Activated naive CD8-positive, alpha-beta T cell treated with anti-CD3 and anti-CD28 coated beads, Interleukin-2, amount 50 U/mL, for 24 hours (primary cell): ENCODE results near the gene CREB3L1.

Source experiments
- ATAC-seq: fragments of 150-1000 bp; cut with Tn5 transposase; one replicate; pipeline ENCODE4 v1.10.0; 2021
- DNase-seq: peaks from one replicate; pipeline ENCODE4 v3.0.0; 2021
- H3K27ac Mint-ChIP-seq: one replicate; pipeline ENCODE4 v1.8.0; 2021; ENCODE audit warnings: mild to moderate bottlenecking, mixed read lengths
- H3K27me3 Mint-ChIP-seq: one replicate; pipeline ENCODE4 v1.8.0; 2021; ENCODE audit warnings: mixed read lengths
- H3K36me3 Mint-ChIP-seq: one replicate; pipeline ENCODE4 v1.8.0; 2021; ENCODE audit warnings: low read depth, mixed read lengths
- H3K4me1 Mint-ChIP-seq: one replicate; pipeline ENCODE4 v1.8.0; 2021; ENCODE audit warnings: mixed read lengths
- H3K4me3 Mint-ChIP-seq: one replicate; pipeline ENCODE4 v1.8.0; 2021; ENCODE audit warnings: mild to moderate bottlenecking, moderate library complexity, mixed read lengths
- H3K9me3 Mint-ChIP-seq: one replicate; pipeline ENCODE4 v1.8.0; 2021; ENCODE audit warnings: mixed read lengths

The CREB3L1 gene

GRCh38 chr11:46330154-46330553 lies 52.7 kb downstream of the CREB3L1 start:
- DNase-seq (no peak), ATAC-seq (no peak)
- Mint-ChIP-seq H3K9me3 (no peaks in the 10 kb centered on the region), H3K36me3 (no peaks in the 10 kb centered on the region), H3K4me3 (no peak overlapping the region), H3K27ac (peak overlapping the region; percentile 4), H3K27me3 (peaks cover 13% of the 10 kb centered on the region), H3K4me1 (peaks cover 42% of the 10 kb centered on the region)

- no peak for DNase-seq
- H3K36me3 Mint-ChIP-seq: no peaks in the 10 kb centered on the region
These were observed 53.3 kb downstream of the CREB3L1 start for GRCh38 chr11:46330563-46331281.

DNA sequence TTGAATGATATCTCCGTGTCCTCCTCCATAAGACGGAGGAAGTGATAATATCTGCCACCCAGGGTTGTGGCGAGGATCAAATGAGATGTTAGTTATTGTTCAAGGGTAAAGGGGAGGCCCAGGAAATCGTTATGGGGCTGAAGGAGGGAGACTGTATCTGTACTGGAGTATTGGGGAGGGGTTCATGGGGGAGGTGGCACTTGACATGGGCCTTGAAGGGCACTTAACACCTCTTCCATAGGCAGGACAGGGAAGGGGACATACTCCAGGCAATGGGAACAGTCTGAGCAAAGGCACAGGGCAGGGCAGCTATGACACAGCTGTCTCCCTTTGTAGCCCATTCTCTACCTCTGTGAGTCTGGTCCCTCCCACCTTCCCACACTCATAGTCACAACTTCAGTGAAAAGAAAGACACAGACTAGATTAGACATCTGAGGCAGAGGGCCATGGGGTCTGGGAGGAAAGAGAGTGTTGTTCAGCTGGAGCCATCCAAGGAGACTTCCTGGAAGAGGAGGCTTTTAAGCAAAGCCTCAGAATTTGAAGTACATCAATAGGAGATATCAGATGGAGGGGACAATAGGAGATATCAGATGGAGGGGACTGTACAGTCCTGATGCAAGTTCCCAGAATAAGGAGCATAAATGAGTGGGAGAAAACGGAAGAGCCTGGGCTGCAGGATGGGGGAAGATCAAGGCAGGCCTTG lies 54.0 kb downstream of the CREB3L1 start:
- H3K36me3 Mint-ChIP-seq: no peaks in the 10 kb centered on the region
- no peaks in the 10 kb centered on the region for H3K9me3 Mint-ChIP-seq
- no peak overlapping the region for H3K27ac Mint-ChIP-seq
- H3K27me3 Mint-ChIP-seq: peaks cover 13% of the 10 kb centered on the region
- peak overlapping the region; percentile 53 for H3K4me3 Mint-ChIP-seq
- peaks cover 44% of the 10 kb centered on the region for H3K4me1 Mint-ChIP-seq
- peak; percentile 78 for ATAC-seq
- peak; percentile 28 for DNase-seq

More at GRCh38 chr11:46330563-46331281, 53.3 kb downstream of the CREB3L1 start:
- H3K27ac Mint-ChIP-seq: peak overlapping the region; percentile 4
- H3K4me3 Mint-ChIP-seq: peak overlapping the region; percentile 53
- peaks cover 42% of the 10 kb centered on the region for H3K4me1 Mint-ChIP-seq
- peaks cover 13% of the 10 kb centered on the region for H3K27me3 Mint-ChIP-seq
- ATAC-seq: no peak
- H3K9me3 Mint-ChIP-seq: no peaks in the 10 kb centered on the region

- H3K27me3 Mint-ChIP-seq: peaks cover 13% of the 10 kb centered on the region
- H3K4me3 Mint-ChIP-seq: peak overlapping the region; percentile 51
- no peaks in the 10 kb centered on the region for H3K36me3 Mint-ChIP-seq
These were observed 54.7 kb downstream of the CREB3L1 start for GRCh38 chr11:46332093-46332567.

DNA sequence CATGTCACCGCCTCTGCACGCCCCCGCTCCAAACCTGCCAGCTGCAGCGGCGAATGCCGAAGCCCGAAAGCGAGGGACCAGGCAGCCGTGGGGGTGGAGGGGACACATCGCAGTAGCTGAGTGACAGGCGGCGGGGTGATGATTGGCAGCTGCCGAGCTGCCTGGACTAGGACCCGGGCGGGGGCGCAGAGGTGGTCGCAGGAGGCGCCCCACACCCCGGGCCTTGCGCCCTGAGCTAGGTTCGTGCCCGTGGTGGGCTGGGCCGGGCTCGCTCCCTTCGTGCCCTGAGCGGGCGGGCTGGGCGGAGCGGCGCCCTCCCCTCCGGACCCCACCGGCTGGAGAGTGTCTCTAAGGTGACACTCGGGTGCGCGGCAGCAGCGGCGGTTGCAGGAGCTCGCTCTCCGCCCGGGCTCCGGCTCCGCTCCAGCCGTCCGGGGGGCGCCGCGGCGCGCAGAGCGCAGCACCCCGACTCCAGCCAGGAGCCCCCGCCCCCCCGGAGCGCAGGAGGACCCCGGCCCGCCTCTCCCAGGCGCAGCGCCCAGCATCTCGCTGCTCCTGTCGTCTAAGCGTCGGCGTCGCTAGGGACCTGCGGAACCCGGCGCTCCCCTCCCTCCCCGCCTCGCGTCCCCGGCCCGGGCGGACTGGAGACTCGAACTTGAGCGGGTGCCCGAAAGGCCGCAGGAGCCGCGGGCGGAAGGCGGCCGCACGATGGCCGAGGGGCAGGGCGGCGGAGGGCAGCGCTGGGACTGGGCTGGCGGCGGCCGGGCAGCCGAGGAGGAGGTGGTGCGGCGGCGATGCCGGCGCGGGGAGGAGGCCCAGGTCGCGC lies 55.3 kb downstream of the CREB3L1 start:
- DNase-seq: peak; percentile 44
- peak overlapping the region; percentile 59 for H3K4me3 Mint-ChIP-seq
- no peaks in the 10 kb centered on the region for H3K36me3 Mint-ChIP-seq
- H3K27me3 Mint-ChIP-seq: peaks cover 11% of the 10 kb centered on the region
- H3K27ac Mint-ChIP-seq: no peak overlapping the region
- ATAC-seq: peak; percentile 11
- H3K9me3 Mint-ChIP-seq: no peaks in the 10 kb centered on the region
- H3K4me1 Mint-ChIP-seq: peaks cover 48% of the 10 kb centered on the region

More at GRCh38 chr11:46332093-46332567, 54.7 kb downstream of the CREB3L1 start:
- DNase-seq (no peak), ATAC-seq (no peak)
- Mint-ChIP-seq H3K4me1 (peaks cover 44% of the 10 kb centered on the region), H3K9me3 (no peaks in the 10 kb centered on the region), H3K27ac (no peak overlapping the region)

DNA sequence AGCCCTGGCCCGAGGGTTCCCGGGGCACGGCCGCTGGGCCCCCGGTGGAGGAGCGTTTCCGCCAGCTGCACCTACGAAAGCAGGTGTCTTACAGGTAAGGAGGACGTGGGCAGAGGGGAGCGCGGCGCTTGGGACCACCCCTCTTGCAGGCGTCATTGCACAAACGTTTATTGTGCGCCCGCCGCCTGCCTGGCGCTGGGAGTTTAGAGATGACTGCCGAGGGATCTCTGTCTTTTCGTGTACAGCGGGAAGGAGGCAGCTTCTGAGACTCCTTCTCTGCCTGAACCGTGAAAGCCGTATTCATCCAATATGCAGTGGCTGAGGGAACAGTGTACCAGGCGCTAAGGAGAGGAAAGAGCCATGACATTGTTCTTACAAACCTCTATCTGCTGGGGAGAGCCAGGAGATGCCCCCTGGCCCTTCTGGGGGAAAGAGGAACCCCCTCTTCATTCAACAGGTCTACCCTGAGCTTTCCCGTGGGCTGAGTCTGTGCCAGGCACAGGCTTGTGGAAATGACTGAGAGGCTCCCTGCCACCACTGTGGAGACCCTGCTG lies 56.0 kb downstream of the CREB3L1 start:
- Mint-ChIP-seq H3K9me3 (no peaks in the 10 kb centered on the region), H3K36me3 (no peaks in the 10 kb centered on the region), H3K4me1 (peaks cover 50% of the 10 kb centered on the region), H3K27ac (no peak overlapping the region), H3K27me3 (peaks cover 11% of the 10 kb centered on the region), H3K4me3 (peak overlapping the region; percentile 59)
- ATAC-seq (no peak), DNase-seq (peak; percentile 27)

DNA sequence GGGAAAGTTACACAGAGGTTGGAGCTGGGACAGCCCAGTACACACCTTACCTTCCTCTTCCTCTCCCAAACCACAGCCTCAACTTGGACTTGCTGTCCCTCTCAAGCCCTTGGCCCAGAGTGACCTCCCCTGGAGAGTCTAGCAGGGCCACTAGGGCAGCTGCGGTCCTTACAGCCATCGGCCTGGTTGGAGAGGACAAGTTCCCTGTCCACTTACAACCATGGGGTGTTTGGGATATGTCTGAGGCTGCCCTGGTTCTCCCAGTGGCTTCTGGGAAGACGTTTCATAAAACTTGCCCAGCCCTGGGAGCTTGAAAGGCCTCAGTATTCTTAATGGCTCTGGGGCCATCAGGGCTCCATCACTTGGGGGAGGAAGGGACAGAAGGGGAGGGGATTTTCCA lies 56.7 kb downstream of the CREB3L1 start:
- Mint-ChIP-seq H3K27me3 (peaks cover 11% of the 10 kb centered on the region), H3K27ac (no peak overlapping the region), H3K4me3 (peak overlapping the region; percentile 59), H3K36me3 (no peaks in the 10 kb centered on the region), H3K4me1 (peaks cover 57% of the 10 kb centered on the region), H3K9me3 (no peaks in the 10 kb centered on the region)
- no peak for ATAC-seq
- DNase-seq: no peak

DNA sequence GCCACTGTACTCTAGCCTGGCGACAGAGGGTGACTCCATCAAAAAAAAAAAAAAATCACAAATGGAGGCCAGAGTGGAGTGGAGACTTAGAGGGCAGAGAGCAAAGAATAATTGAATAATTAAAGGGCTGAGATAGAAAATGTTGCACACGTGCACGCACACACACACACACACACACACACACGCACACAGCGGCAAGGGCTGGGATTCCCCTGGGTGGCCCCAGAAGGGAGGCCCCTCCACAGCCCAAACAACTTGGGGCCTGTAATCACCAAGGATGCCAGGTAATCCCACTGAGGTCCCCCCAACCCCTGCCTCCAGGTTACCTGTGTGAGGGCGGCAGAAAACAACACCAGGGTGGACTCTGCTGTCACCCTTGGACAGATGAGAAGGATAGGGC lies 57.8 kb downstream of the CREB3L1 start:
- Mint-ChIP-seq H3K9me3 (no peaks in the 10 kb centered on the region), H3K4me1 (peaks cover 52% of the 10 kb centered on the region), H3K27me3 (peaks cover 8% of the 10 kb centered on the region), H3K27ac (no peak overlapping the region), H3K4me3 (no peak overlapping the region), H3K36me3 (no peaks in the 10 kb centered on the region)
- no peak for ATAC-seq
- DNase-seq: no peak

DNA sequence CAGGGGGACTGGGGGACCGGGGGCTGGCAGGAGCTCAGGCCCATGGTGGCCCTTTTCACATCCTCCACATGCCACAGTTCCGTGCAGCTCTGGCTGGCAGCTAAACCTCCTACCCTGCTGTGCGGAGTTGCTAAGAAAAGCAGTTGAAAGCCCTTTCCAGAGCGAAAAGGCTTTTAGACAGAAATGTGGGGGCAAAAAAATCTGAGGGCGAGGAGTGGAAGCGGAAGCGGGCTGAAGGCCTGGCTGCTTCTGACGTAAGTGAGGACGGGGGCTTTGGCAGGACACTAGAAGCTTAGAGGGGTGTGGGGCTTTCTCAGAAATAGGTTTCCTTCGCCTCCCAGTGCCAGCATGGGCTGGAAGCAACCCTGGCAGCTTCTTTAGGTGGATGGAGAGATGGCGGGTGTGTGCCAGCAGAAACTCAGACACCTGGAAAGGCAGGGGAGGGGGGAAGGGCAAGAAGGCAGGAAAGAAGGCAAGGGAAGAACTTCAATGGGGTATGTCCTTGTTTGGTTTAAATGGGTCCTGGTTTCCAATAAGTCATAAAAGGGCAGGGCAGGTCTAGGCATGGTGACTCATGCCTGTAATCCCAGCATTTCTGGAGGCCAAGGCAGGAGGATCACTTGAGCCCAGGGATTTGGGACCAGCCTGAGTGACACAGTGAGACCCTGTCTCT lies 58.6 kb downstream of the CREB3L1 start:
- Mint-ChIP-seq H3K9me3 (no peaks in the 10 kb centered on the region), H3K4me3 (no peak overlapping the region), H3K4me1 (peaks cover 45% of the 10 kb centered on the region), H3K27ac (no peak overlapping the region), H3K27me3 (peaks cover 8% of the 10 kb centered on the region), H3K36me3 (no peaks in the 10 kb centered on the region)
- DNase-seq (no peak), ATAC-seq (no peak)

GRCh38 chr11:46336563-46337180 lies 59.2 kb downstream of the CREB3L1 start:
- Mint-ChIP-seq H3K27ac (no peak overlapping the region), H3K36me3 (no peaks in the 10 kb centered on the region), H3K4me1 (peaks cover 45% of the 10 kb centered on the region), H3K4me3 (no peak overlapping the region), H3K27me3 (peaks cover 7% of the 10 kb centered on the region), H3K9me3 (no peaks in the 10 kb centered on the region)
- ATAC-seq (no peak), DNase-seq (no peak)

- no peaks in the 10 kb centered on the region for H3K36me3 Mint-ChIP-seq
- no peak overlapping the region for H3K27ac Mint-ChIP-seq
- H3K9me3 Mint-ChIP-seq: no peaks in the 10 kb centered on the region
- DNase-seq (no peak), ATAC-seq (no peak)
- peaks cover 45% of the 10 kb centered on the region for H3K4me1 Mint-ChIP-seq
- H3K4me3 Mint-ChIP-seq: no peak overlapping the region
- H3K27me3 Mint-ChIP-seq: peaks cover 4% of the 10 kb centered on the region
These were observed 60.3 kb downstream of the CREB3L1 start for GRCh38 chr11:46337626-46338345.

GRCh38 chr11:46338636-46338987 lies 61.1 kb downstream of the CREB3L1 start:
- Mint-ChIP-seq H3K27ac (peak overlapping the region; percentile 35), H3K27me3 (peaks cover 2% of the 10 kb centered on the region), H3K4me1 (peaks cover 48% of the 10 kb centered on the region), H3K9me3 (no peaks in the 10 kb centered on the region), H3K36me3 (no peaks in the 10 kb centered on the region), H3K4me3 (no peak overlapping the region)
- DNase-seq (no peak), ATAC-seq (peak; percentile 38)

DNA sequence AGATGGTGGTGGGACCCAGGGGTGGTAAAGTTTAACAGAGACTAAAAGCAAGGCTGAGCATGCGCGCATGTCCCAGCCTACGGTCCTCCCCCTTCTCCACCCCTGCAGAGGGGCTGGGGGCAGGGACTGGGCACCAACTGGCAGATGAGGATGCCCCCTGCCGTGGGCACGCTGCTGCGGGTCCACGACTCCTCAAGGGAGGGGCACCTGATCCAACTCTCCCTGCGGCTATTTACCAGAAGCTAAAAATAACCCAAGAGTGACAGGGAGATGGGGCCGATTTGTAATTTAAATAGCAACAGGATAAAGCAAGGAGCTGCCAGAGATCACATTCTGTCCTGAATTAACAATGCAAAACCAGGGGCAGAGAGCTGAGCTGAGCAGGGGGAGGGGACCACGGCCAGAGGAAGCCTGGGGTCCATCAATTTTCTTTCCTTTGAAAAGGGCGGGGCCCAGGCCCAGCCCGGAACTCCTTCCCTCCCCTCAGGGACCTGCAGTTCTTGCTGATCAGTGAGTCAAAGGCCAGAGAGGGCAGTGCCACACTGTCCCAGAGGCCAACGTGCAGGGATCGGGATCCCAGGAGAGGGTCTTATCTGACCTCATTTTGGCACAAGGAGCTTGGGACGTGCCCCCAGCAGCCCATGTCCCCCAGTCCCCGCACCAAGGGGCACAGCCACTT lies 61.7 kb downstream of the CREB3L1 start:
- Mint-ChIP-seq H3K36me3 (no peaks in the 10 kb centered on the region), H3K4me3 (no peak overlapping the region), H3K27me3 (no peaks in the 10 kb centered on the region), H3K4me1 (peaks cover 46% of the 10 kb centered on the region), H3K27ac (peak overlapping the region; percentile 35), H3K9me3 (no peaks in the 10 kb centered on the region)
- no peak for DNase-seq
- no peak for ATAC-seq
